Measurements from ENCODE around the gene RFX3. TPM values are rescaled to one million over a fixed set of nuclear protein-coding genes. Genes with fewer than 3 reads are reported as not detected.

RFX3 gene
- total RNA-seq, 2 donors from 2014 or later, result 27.5 to 28.2 TPM

DNA sequence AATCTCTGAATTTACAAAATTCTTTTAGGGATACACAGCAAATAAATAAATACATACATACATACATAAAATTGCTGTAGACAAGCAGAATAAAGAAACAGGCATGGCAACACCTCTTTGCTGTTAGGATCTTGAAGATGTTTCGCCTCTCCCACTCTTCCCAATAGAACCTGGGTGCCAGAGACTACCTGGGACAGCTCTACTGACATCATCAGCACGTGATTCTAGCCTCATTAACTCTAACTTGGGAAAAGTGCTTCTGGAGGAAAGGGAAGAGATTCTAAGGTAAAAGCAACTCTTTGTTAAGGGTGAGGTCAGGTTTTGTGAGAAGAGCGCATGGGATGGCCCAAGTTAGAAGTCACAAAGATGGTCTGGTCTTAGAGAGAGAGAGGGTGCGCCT lies 339.1 kb downstream of the RFX3 start:
- H3K9me3 ChIP-seq (ENCODE audit: control insufficient read depth, low read length), result no peaks in the 10 kb centered on the region
- 87 to 90% methylated on average over 4 of the region's 4 CpGs for WGBS, 2 experiments (ENCODE audit: insufficient coverage in 1 of 2, insufficient read length in 1 of 2)
- TF ChIP-seq CTCF (conservative IDR thresholded peaks at IDR 0.05), result no peak

DNA sequence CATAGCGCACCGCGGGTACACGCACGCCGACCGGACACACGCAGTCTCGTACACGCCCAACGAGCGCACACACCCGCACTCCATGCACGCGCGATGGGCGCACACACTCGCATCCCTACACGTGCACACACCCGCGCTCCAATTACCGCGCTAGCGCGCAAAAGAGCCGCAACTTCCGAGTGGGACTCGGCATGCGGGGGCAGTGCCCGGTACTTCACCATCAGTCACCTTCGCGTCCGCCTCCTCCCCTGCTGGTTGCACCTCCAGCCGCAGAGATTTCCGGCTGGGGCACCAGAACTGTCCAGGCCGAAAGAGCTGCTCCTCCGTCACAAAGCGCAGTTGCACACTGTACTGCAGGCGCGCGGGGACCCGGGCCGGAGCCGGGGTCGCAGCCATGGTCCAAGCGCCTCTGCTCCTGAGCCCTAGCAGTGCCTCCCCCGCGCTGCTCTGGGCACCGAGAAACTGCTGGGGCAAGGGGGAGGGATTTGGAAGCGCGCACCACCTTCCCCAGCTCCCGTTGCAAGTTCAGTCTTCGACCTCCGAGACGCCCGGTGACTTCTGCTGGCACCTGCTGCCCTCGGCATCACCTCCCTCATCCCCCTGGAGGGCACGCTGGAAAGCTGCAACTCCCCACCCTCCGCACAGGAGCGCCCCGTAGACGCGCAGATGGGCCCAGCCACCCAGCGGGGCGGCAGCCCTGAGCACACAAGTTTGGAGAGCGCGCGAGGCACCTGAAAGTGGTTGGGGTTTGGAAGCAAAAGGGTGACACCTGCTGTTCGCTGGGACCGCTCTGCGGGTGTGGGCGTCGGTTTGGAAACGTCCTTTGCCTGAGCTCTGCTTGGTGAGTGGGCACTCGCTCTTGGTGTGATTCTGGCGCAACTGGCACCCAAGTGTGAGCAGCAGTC lies 344.5 kb downstream of the RFX3 start:
- no peak overlapping the region for H3K9ac ChIP-seq (ENCODE audit: extremely low read depth, low read length, poor library complexity, severe bottlenecking)
- peaks cover 51% of the 10 kb centered on the region for H3K27me3 Mint-ChIP-seq (ENCODE audit: insufficient read depth)

More for the DNA sequence above, 339.1 kb downstream of the RFX3 start:
- H3K27me3 ChIP-seq (ENCODE audit: control insufficient read depth, insufficient read depth, low read length, poor library complexity, severe bottlenecking), result peaks cover 16% of the 10 kb centered on the region
- no peaks in the 10 kb centered on the region for H3K4me1 ChIP-seq (ENCODE audit: control insufficient read depth, insufficient read depth, low read length)
- Mint-ChIP-seq H3K4me3 (no peak overlapping the region), H3K27me3 (ENCODE audit: insufficient read depth) (peaks cover 21% of the 10 kb centered on the region), H3K36me3 (ENCODE audit: low read depth) (no peaks in the 10 kb centered on the region), H3K4me1 (peaks cover under 1% of the 10 kb centered on the region), H3K9me3 (no peaks in the 10 kb centered on the region), H3K27ac (no peak overlapping the region)
- no peak for DNase-seq
- H3K9ac ChIP-seq (ENCODE audit: extremely low read depth, low read length, poor library complexity, severe bottlenecking), result no peak overlapping the region
- no peak overlapping the region for H3K4me3 ChIP-seq (ENCODE audit: low read length)
- no peaks in the 10 kb centered on the region for H3K36me3 ChIP-seq (ENCODE audit: control insufficient read depth, insufficient read depth, low read length)
- no peak overlapping the region for H3K27ac ChIP-seq (ENCODE audit: low read depth, low read length)

DNA sequence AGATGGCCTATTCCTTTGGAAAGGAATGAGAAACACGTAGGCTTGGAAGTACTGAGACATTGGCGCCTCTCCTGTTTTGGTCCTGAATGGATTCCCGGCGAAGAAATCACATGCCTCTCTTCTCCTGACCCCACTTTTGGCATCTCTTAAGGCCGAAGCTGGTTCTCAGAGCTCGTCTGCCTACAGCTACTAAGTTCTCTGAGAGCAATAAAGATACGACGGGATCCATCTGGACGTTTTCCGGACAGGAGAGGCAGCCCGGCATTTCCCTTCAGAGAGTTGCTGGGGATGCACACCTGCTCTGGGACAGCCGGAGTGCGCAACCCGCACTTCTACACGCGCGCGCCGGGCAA lies 345.1 kb downstream of the RFX3 start:
- no peaks in the 10 kb centered on the region for H3K9me3 Mint-ChIP-seq
- Histone ChIP-seq H3K9ac (ENCODE audit: extremely low read depth, low read length, poor library complexity, severe bottlenecking) (no peak overlapping the region), H3K4me3 (ENCODE audit: low read length) (no peak overlapping the region), H3K27ac (ENCODE audit: low read depth, low read length) (no peak overlapping the region), H3K4me1 (ENCODE audit: control insufficient read depth, insufficient read depth, low read length) (no peaks in the 10 kb centered on the region), H3K27me3 (ENCODE audit: control insufficient read depth, insufficient read depth, low read length, poor library complexity, severe bottlenecking) (peaks cover 36% of the 10 kb centered on the region), H3K9me3 (ENCODE audit: control insufficient read depth, low read length) (no peaks in the 10 kb centered on the region), H3K36me3 (ENCODE audit: control insufficient read depth, insufficient read depth, low read length) (no peaks in the 10 kb centered on the region)
- H3K27ac Mint-ChIP-seq, result no peak overlapping the region
- no peak for TF ChIP-seq CTCF (conservative IDR thresholded peaks at IDR 0.05)
- H3K36me3 Mint-ChIP-seq (ENCODE audit: low read depth), result no peaks in the 10 kb centered on the region
- DNase-seq, result no peak
- H3K4me3 Mint-ChIP-seq, result peak overlapping the region; percentile 64
- WGBS, 2 experiments (ENCODE audit: insufficient coverage in 1 of 2, insufficient read length in 1 of 2), result 94 to 97% methylated on average over 19 of the region's 19 CpGs
- peaks cover 49% of the 10 kb centered on the region for H3K27me3 Mint-ChIP-seq (ENCODE audit: insufficient read depth)
- H3K4me1 Mint-ChIP-seq, result peaks cover 11% of the 10 kb centered on the region

More for the DNA sequence above, 344.5 kb downstream of the RFX3 start:
- no peaks in the 10 kb centered on the region for H3K9me3 Mint-ChIP-seq
- WGBS, 2 experiments (ENCODE audit: insufficient coverage in 1 of 2, insufficient read length in 1 of 2), result 47 to 58% methylated on average over 56 to 76 of the region's 76 CpGs
- H3K36me3 Mint-ChIP-seq (ENCODE audit: low read depth), result no peaks in the 10 kb centered on the region
- Histone ChIP-seq H3K27me3 (ENCODE audit: control insufficient read depth, insufficient read depth, low read length, poor library complexity, severe bottlenecking) (peaks cover 36% of the 10 kb centered on the region), H3K27ac (ENCODE audit: low read depth, low read length) (no peak overlapping the region), H3K4me1 (ENCODE audit: control insufficient read depth, insufficient read depth, low read length) (no peaks in the 10 kb centered on the region), H3K36me3 (ENCODE audit: control insufficient read depth, insufficient read depth, low read length) (no peaks in the 10 kb centered on the region), H3K9me3 (ENCODE audit: control insufficient read depth, low read length) (no peaks in the 10 kb centered on the region), H3K4me3 (ENCODE audit: low read length) (peak overlapping the region; percentile 47)
- H3K4me3 Mint-ChIP-seq, result peak overlapping the region; percentile 64
- peak; percentile 75 for TF ChIP-seq CTCF (conservative IDR thresholded peaks at IDR 0.05)
- peaks cover 11% of the 10 kb centered on the region for H3K4me1 Mint-ChIP-seq
- no peak overlapping the region for H3K27ac Mint-ChIP-seq
- DNase-seq, result peak; percentile 91
